ENCODE data around the gene BMP2. TPM values are rescaled to one million over a fixed set of nuclear protein-coding genes. Genes with fewer than 3 reads are reported as not detected.

The BMP2 gene
- 4.1 and 6.6 TPM in 2 replicates for total RNA-seq (2014; rRNA removed; shearing (Covaris generic))

DNA sequence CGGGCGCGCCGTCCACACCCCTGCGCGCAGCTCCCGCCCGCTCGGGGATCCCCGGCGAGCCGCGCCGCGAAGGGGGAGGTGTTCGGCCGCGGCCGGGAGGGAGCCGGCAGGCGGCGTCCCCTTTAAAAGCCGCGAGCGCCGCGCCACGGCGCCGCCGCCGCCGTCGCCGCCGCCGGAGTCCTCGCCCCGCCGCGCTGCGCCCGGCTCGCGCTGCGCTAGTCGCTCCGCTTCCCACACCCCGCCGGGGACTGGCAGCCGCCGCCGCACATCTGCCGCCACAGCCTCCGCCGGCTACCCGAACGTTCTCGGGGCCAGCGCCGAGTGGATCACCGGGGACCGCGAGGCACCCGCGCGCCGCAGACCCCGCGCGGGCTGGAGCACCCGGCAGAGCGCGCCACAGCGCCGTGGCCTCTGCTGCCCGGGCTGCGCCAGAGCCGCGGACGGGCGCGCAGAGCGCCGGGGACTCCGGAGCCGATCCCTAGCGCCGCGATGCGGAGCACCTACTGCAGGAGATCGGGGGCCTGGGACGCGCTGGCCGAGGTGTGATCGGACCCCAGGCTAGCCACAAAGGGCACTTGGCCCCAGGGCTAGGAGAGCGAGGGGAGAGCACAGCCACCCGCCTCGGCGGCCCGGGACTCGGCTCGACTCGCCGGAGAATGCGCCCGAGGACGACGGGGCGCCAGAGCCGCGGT lies at the start of gene BMP2:
Gene BMP2, plus strand, starts transcription at position 151 of the 692 bp plus-strand sequence. CDS start 2,441 bp downstream, outside the sequence.
- DNase-seq (ENCODE audit: low read depth), result peak; percentile 52

DNA sequence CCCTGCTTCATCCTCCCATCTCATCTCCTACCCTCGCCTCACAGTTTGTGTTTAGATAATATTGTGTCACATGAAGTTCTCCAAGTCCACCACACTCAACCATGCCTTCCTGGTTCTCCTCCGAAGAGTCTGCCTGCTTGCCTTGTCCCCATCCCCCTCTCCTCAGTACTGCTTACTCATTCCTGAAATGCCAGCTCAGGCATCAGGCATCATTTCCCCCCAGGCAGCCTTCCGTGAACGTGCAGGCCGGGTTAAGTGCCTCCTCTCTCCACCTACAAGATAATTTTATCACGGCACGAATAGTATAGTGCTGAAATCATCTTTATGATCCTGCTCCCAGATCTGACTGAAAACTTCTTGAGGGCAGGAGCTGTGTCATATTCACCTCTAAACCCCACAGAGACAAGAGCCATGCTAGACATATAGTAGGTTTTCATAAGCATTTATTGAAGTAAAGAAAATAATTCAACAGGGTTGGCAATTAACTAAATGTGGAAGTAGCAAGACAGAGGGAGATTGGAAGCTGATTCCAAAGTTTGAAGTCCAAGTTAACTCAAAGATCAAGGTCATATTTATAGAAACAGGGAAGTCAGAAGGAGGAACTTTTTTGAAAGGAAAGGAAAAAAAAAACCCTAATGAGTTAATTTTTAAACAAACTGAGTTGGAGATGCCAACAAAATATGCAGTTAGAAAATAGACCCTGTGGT lies 48.7 kb upstream of the BMP2 start:
- DNase-seq (ENCODE audit: low read depth), result peak; percentile 89

DNA sequence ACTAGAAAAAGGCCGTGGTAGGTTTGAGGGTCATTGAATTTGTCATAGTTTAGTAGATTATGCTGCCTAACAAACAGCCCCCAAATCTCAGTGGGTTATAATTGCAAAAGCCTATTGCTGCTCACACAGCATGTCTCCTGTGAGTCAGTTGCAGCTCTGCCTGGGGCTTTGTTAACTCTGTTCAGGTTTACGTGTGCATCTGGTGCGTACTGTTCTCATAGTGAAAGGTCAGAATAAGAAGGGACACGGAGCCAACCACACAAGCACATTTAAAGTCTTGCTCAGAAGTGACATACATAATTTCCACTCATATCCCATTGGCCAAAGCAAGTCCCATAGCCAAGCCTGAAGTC lies 48.1 kb upstream of the BMP2 start:
- no peak for DNase-seq (ENCODE audit: low read depth)

DNA sequence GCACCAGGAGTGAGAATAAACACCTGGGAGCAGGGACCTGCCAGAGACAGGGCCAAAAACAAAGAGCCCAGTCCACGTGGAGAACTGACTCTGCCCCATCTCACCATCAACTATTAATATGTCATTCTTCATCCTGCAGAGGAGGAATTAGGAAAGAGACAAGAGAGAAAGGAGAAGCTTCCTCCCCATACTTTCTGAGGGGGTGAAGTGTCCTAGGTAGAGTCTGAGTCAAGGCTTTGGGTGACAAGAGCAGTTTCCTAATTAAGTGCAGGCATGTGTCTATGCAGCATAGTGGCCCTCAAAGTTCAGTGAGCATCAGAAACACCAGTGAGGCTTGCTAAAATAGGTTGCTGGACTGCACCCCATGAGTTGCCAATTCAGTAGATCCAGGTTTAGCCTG lies 40.7 kb upstream of the BMP2 start:
- DNase-seq (ENCODE audit: low read depth), result no peak

DNA sequence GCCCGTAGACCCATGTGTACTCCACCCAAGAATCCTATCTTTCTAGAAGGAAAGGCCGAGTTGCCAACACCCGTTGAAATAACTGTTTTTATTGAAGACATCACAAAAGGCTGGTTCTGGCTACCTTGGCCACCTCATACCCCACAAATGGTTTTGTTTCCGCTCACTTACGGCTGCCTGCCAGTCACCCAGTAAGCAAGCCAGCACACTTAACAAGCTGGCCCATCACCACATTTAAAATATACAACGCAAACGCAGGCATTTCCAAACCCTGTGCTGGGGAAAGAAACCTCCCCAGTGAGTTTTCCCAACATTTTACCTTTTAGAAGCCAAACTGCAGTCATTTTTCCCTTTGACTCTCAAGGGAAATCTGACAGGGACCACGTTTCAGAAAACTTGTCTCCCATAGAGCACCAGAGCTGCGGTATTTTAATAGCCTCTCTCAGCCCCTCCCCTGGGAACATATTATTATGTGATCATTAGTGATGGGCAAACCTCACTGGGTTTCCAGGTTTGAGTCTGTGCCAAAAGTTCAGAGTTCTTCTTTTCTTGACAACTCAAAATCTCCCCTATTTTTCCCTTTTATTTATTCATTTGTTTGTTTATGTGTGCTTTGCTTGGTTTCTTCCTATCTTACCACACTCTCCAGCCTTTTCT lies 36.7 kb upstream of the BMP2 start:
- DNase-seq (ENCODE audit: low read depth), result no peak

DNA sequence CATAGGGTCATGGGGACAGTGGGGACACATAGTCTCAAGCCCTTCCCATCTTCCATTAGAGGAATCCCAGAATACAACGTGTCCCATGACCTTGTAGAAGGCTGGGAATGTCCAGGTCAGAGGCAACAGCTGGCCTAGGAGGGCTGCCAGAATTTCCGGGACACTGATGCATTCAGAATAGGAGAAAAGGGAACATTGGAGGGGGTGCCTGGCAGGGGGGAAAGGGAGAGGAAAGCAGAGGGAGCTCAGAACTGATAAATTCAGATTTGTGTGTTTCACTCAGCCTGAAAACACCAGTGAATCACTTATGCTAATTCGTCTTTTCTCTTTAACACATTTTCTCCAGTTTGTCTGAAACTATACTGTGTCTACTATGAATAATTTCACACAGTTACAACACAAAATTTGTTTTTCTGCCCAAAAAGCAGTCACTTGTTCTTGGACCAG lies 35.5 kb upstream of the BMP2 start:
- DNase-seq (ENCODE audit: low read depth), result no peak

DNA sequence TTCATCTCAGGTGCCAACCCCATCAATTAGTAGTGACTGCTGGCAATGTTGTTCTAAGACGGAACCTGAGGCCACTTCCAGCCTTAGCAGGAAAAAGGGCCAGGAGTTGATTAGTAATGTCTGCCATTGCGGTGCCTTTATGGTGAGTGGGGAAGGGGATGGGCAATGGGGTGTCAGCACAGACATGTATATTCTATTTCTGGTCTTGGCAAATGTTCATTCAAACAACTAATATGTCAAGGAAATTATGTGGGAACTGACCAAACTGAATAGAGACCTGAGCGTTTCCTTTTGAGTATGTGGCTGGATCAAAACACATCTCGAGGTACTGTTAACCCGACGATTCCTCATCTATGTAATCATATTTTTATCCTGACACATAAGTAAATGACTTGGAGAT lies 34.6 kb upstream of the BMP2 start:
- DNase-seq (ENCODE audit: low read depth), result no peak

DNA sequence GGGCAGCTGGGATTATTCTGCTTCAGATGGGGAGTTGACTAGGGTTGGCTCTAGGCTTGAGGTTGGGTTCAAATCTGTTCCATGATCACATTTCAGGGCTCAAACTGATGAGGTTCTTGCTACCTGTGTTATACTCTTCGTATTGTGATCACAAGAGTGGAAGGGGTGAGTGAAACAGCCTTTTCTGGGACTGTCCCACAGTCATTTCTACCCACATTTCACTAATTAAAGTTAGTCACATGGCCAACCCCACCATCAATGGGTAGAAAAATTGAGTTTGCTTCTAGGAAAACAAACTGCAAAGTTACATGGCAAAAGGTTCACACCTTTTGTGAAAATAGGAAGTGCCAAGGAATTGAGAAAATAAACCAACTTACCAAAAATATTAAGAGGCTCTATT lies 33.5 kb upstream of the BMP2 start:
- no peak for DNase-seq (ENCODE audit: low read depth)

DNA sequence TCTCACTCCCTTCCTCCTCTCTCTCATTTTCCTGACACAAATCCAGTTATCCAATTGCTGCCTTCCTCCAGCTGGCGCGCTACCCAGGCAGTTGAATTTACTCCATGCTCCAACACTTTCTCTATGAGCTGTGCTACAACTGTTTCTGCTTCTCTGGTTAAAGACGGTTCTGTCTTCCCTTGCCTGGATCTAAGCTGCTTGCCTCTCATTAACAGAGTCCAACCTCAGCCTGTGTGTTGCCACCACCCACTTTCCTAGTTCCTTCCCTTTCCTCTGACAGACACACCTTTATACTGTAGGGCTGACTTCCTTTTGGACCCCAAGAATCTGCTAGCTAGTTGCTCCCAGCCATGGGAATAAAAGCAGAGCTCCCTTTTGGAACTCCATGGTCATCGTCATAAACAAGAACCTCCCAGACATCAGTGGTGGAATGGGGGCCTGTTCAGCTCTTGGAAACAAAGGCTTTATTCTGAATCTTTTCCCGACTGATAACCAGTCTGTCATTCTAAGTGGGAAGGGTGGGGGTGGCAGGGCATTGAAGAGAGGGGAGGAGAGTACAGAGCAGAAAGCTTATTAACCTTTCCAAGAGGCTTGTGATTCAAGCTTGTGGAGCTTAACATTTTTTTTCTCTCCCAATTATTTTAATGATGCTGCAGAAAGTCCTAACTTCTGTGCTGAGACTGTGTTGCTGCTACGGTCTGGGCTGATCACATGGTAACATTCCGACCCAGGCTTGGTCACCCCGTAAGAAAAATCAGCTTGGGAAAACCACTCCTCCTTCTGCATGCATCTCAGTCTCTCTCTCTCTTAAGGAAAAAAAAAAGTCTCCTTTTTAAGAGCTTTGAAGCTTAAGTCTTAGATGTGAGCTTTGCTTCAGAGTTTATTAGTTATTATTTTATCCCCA lies 31.3 kb upstream of the BMP2 start:
- DNase-seq (ENCODE audit: low read depth), result no peak

DNA sequence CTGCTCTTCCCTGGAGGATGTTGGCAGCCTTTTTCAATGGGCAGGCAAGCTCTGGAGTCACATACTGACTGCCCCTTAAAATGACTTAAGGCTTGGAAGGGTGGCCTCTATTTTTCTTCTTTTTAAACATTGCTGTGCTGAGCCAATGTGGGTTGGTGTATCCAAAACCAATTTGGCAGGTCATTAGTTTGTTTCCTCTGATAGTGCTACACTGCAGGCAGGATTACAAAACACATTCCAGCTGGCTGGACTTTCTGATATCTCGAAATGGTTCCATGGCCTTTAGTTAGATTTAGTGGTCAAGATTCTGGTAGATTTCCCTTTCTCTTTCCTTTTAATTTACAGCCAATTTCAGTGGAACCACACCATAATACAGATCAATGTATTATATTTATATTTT lies 28.1 kb upstream of the BMP2 start:
- DNase-seq (ENCODE audit: low read depth), result no peak

DNA sequence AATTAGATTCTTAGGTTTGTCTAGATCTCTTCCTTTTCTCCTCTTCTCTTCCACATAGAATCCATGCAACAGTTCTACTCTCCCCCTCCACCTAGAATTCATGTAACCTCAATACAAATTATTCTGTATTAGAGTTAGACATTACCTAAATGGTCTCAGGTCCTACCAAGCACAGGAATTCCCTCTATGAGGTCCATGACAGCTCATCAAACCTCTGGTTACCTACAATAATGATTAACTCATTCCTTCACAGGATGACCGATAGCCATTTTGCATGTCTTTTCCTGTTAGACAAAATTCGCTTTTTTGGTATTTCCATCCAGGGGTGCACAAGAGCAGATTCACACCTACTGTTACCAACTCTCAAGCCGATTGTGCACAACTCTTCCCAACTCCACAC lies 27.4 kb upstream of the BMP2 start:
- no peak for DNase-seq (ENCODE audit: low read depth)

DNA sequence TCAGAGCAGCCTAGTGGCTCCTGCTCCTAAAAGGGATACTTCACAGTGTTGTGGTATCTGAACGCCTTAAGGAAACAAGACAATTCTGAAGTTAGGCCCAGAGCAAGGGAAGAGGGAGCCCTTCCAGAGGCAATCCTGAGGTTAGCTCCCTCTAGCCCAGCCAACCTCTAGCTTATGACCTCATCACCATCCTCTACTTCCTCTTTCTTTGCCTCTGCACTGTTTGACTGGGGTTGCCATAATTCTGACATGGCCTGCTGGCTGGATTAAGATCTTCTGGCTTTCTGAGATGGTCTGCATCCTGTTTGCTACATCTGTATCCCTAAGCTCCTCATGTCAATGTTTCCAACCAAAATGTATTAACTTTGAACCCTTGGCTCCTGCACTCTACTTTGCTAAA lies 23.3 kb upstream of the BMP2 start:
- DNase-seq (ENCODE audit: low read depth), result no peak

DNA sequence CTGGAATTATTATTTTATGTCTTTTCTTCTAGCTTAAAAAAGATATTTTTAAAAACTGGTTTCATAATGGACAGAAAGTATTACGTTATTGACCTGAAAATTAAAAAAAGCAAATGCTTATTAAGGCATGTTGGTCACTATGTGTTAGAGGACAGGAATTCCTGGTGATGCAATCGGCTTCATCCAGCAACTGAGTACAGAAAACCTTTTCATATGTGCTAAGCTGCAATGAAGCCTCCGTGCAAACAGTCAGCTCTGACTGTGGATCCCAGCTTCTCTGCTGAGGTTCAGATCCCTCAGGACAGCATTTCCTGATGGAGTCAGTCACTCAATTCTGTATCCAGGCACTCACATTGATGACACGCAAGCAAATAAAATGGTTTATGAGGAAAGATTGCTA lies 22.7 kb upstream of the BMP2 start:
- DNase-seq (ENCODE audit: low read depth), result no peak

DNA sequence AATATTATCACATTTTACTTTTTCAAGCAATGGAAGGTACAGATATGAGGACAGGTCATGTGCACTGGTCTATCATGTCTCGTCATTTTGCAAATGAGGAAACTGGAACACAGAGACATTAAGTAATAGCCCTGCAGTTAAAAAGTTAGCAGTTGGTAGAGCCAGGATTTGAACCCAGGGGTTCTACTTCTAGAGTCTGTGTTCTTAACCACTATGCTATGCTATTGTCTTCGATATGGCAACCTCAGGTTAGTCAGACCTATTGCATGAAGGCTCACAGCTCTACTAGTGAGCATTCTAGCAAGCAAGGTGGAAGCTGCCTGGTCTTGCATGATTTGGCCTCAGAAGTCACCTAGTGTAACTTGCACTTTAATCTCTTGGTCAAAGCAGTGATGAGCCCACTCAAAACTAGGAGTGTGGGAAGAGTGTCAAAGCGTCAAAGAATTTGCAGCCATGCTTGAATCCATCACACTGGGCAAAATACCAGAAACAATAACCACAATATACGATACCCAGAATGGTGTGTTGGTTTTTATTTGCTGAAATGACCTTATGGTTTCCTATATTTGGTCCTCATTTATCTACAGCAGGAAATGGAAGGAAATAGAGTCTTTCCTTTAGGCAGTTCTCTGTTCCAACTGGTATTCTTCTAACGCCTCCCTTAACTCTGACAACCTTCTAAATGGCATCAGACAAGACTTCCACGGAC lies 20.4 kb upstream of the BMP2 start:
- peak; percentile 44 for DNase-seq (ENCODE audit: low read depth)

DNA sequence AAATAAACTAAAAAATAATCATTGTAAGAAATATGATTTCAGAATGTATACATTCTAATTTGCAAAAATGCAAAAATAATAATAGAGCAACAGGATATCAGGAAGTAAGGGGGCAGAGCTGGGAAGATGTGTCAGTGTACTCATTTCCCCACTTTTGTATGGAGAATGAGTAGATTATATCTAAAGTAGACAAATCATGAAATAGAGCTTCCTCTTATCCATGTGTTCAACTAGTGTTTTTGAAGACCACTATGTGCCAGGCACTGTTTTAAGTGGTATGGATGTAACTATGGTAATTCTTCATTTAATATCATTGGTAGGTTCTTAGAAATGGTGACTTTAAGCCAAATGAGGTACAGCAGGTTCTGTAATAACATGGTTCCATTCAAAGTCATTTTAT lies 17.0 kb upstream of the BMP2 start:
- no peak for DNase-seq (ENCODE audit: low read depth)

DNA sequence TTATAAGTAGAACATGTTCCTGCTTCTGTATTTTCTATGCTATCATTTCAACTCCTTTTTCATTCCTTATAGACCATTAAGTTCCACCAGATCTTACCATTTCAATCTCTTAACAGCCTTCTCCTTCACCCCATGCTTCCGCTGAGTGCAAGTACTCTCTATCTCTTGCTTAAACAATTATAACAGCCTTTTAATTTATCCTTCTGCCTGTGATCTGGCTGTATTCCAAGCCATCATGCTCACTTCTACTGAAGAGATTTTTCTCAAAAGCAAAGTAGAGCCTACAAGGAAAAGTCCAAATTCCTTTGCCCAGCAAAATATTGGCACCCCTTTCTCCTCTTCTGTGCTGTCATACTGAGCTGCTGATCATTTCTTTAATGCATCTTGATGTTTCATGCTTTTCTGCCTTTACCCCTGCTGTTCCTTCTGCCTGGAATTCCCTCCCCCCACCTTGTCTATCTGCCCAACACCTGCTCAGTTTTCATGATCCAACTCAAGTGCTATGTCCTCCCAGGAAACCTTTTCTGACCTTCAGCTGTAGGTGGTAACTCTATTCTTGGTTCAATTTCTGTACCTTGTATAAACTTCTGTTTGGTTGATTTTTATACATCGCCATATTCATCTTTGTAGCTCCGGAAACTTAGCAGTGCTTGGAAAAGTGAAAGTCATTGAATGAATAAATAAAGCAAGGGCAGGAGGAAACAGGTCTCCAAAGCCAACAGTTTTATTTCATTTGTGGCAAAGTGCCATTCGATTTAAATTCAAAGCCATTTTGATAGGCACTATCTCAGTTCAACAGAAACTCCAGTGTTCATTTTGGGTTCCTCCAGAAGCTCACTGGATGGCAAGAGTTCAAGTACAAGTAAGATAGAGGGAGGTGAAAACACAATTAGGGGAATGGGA lies 10.5 kb upstream of the BMP2 start:
- DNase-seq (ENCODE audit: low read depth), result no peak

DNA sequence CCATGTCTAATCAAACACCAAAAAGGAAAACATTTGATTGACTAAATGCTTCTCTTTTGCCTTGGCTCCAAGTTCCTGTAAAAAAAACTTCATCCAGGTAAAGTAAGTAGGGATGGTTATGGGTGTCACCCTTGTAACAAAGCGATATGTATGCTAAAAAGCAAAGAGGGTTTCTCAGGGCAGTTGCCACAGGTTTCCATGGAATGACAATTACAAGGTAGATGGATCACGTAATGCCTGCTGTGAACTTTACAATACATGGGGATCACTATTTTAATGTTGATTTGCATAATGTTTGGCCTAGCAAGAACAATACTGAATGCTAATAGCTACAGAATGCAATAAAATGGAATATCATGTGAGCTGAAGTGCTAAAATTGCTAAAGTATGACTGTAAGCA lies 2.9 kb upstream of the BMP2 start:
- no peak for DNase-seq (ENCODE audit: low read depth)

DNA sequence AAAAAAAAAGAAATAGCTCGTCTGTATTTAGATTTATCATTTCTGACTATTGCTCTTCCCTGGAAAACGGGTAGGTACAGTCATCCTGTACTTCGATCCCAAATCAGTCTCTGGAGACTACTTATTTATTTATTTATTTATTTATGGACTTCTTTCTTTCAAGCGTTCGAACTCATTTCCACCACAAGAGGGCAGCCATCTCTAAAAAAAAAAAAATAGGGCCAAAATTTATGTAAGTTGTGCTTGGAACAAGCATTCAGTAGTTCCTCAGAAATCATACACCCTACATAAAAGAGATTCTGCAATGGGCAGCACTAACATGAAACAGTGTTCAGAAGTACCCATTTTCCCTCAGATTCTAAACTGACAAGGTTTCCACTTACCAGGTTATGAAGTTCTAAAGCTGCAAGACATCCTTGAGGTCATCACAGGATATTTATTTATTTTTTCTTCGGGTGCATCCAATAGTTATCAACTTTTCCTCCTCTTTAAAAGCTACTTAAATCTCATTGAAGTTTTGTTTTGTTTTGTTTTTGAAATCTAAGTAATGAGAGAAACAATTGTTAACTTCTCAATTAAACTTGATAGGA lies 1.9 kb upstream of the BMP2 start:
- peak; percentile 73 for DNase-seq (ENCODE audit: low read depth)

DNA sequence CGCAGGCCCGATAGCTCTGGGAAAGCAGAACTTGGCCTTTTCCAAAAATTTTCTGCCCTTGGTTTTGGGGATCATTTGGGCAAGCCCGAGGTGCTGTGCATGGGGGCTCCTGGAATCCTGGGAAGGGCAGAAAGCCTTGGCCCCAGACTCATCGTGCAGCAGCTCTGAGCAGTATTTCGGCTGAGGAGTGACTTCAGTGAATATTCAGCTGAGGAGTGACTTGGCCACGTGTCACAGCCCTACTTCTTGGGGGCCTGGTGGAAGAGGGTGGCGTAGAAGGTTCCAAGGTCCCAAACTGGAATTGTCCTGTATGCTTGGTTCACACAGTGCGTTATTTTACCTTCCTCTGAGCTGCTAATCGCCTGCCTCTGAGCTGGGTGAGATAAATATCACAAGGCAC lies 1.1 kb upstream of the BMP2 start:
- no peak for DNase-seq (ENCODE audit: low read depth)

DNA sequence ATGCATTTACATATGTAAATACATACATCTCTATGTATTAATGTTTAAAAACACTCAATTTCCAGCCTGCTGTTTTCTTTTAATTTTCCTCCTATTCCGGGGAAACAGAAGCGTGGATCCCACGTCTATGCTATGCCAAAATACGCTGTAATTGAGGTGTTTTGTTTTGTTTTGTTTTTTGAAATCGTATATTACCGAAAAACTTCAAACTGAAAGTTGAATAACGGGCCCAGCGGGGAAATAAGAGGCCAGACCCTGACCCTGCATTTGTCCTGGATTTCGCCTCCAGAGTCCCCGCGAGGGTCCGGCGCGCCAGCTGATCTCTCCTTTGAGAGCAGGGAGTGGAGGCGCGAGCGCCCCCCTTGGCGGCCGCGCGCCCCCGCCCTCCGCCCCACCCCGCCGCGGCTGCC lies 355 bp upstream of the BMP2 start:
- DNase-seq (ENCODE audit: low read depth), result no peak

All from M059J (cell line).